ENCODE data around the gene CD7.

CD7 gene

DNA sequence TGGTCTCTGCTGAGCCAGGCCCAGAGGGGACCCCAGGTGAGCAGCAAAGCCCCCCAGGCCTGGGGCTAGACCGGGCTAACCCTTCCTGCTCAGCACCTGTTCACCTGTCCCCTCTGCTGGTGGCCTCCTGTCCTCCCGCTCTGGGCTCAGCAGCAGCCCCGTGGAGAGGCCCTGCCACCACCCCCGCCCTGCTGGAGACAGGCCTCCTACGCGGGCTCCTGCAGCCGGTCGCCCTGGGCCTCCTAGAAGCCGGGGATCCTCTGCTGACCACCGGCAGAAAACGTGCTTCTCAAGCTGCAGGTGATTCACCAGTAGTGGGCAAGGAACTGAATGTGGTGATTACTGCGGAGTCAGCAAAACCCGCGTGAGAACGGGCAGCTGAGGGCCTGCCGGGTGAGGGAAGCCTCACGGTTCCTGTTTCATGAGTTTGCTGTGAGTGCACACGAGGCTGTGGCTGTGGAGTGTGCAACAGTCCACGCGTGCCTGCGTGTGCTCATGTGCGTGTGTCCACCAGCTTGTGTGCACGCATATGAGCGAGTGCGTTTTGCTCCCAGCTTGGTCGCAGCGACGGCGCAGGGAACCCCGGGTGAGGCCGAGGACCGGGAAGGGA lies 15.4 kb upstream of the CD7 start:
- TF ChIP-seq ARNTL (CRISPR knock-in tag; IDR thresholded peaks at IDR 0.05; ENCODE audit: borderline replicate concordance, low read depth) (no peak), CSDC2 (CRISPR knock-in tag; IDR thresholded peaks at IDR 0.05) (no peak), ZNF70 (CRISPR knock-in tag; IDR thresholded peaks at IDR 0.05) (no peak), ISL1 (CRISPR knock-in tag; IDR thresholded peaks at IDR 0.05) (no peak), ZFP30 (CRISPR knock-in tag; IDR thresholded peaks at IDR 0.05) (no peak), ZC3H10 (CRISPR knock-in tag; IDR thresholded peaks at IDR 0.05) (no peak), TOX (CRISPR knock-in tag; IDR thresholded peaks at IDR 0.05; ENCODE audit: borderline replicate concordance) (no peak), PPARA (CRISPR knock-in tag; IDR thresholded peaks at IDR 0.05; ENCODE audit: borderline replicate concordance) (no peak), SNAI2 (CRISPR knock-in tag; IDR thresholded peaks at IDR 0.05) (no peak), TCF4 (CRISPR knock-in tag; IDR thresholded peaks at IDR 0.05; ENCODE audit: borderline replicate concordance) (no peak)
- TF ChIP-seq, protein P1, sequence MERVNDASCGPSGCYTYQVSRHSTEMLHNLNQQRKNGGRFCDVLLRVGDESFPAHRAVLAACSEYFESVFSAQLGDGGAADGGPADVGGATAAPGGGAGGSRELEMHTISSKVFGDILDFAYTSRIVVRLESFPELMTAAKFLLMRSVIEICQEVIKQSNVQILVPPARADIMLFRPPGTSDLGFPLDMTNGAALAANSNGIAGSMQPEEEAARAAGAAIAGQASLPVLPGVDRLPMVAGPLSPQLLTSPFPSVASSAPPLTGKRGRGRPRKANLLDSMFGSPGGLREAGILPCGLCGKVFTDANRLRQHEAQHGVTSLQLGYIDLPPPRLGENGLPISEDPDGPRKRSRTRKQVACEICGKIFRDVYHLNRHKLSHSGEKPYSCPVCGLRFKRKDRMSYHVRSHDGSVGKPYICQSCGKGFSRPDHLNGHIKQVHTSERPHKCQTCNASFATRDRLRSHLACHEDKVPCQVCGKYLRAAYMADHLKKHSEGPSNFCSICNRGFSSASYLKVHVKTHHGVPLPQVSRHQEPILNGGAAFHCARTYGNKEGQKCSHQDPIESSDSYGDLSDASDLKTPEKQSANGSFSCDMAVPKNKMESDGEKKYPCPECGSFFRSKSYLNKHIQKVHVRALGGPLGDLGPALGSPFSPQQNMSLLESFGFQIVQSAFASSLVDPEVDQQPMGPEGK (CRISPR knock-in tag; IDR thresholded peaks at IDR 0.05; ENCODE audit: borderline replicate concordance), result no peak
- TF ChIP-seq, protein P2, sequence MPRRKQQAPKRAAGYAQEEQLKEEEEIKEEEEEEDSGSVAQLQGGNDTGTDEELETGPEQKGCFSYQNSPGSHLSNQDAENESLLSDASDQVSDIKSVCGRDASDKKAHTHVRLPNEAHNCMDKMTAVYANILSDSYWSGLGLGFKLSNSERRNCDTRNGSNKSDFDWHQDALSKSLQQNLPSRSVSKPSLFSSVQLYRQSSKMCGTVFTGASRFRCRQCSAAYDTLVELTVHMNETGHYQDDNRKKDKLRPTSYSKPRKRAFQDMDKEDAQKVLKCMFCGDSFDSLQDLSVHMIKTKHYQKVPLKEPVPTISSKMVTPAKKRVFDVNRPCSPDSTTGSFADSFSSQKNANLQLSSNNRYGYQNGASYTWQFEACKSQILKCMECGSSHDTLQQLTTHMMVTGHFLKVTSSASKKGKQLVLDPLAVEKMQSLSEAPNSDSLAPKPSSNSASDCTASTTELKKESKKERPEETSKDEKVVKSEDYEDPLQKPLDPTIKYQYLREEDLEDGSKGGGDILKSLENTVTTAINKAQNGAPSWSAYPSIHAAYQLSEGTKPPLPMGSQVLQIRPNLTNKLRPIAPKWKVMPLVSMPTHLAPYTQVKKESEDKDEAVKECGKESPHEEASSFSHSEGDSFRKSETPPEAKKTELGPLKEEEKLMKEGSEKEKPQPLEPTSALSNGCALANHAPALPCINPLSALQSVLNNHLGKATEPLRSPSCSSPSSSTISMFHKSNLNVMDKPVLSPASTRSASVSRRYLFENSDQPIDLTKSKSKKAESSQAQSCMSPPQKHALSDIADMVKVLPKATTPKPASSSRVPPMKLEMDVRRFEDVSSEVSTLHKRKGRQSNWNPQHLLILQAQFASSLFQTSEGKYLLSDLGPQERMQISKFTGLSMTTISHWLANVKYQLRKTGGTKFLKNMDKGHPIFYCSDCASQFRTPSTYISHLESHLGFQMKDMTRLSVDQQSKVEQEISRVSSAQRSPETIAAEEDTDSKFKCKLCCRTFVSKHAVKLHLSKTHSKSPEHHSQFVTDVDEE (CRISPR knock-in tag; IDR thresholded peaks at IDR 0.05), result no peak
- TF ChIP-seq, protein P3, sequence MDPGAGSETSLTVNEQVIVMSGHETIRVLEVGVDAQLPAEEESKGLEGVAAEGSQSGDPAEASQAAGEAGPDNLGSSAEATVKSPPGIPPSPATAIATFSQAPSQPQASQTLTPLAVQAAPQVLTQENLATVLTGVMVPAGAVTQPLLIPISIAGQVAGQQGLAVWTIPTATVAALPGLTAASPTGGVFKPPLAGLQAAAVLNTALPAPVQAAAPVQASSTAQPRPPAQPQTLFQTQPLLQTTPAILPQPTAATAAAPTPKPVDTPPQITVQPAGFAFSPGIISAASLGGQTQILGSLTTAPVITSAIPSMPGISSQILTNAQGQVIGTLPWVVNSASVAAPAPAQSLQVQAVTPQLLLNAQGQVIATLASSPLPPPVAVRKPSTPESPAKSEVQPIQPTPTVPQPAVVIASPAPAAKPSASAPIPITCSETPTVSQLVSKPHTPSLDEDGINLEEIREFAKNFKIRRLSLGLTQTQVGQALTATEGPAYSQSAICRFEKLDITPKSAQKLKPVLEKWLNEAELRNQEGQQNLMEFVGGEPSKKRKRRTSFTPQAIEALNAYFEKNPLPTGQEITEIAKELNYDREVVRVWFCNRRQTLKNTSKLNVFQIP (CRISPR knock-in tag; IDR thresholded peaks at IDR 0.05; ENCODE audit: borderline replicate concordance, low read depth), result no peak
- TF ChIP-seq, protein P4, sequence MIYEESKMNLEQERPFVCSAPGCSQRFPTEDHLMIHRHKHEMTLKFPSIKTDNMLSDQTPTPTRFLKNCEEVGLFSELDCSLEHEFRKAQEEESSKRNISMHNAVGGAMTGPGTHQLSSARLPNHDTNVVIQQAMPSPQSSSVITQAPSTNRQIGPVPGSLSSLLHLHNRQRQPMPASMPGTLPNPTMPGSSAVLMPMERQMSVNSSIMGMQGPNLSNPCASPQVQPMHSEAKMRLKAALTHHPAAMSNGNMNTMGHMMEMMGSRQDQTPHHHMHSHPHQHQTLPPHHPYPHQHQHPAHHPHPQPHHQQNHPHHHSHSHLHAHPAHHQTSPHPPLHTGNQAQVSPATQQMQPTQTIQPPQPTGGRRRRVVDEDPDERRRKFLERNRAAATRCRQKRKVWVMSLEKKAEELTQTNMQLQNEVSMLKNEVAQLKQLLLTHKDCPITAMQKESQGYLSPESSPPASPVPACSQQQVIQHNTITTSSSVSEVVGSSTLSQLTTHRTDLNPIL (CRISPR knock-in tag; IDR thresholded peaks at IDR 0.05; ENCODE audit: low read depth), result no peak
- ATAC-seq, result peak; percentile 24

DNA sequence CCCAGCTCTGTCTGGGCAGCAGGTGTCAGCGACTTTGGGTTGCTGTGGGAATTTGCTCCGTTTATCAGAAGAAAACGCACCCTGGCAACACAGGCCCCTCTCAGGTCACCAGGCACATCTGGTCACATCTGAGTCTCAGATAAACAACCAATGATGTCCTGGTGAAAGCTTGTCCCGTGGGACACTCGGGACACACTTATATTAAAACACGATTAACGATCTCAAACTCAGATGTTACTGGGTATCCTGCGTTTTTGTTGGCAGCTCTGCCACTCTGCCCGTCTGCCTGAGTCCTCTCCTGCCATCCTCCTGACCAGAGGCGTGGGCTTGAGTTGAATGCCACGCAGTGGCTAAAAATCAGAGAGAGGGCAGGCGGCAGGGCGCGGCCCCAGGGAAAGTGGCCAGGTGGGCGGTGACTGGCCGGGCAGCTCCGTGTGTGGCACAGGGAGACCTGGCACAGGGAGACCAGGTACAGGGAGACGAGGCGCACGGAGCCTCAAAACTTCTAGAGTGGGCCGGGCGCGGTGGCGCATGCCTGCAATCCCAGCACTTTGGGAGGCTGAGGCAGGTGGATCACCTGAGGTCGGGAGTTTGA lies 14.0 kb upstream of the CD7 start:
- no peak for ATAC-seq
- TF ChIP-seq, protein P1 (CRISPR knock-in tag; IDR thresholded peaks at IDR 0.05; ENCODE audit: borderline replicate concordance), result no peak
- TF ChIP-seq, protein P3 (CRISPR knock-in tag; IDR thresholded peaks at IDR 0.05; ENCODE audit: borderline replicate concordance, low read depth), result no peak
- TF ChIP-seq GLIS3 (CRISPR knock-in tag; IDR thresholded peaks at IDR 0.05) (no peak), TCF4 (CRISPR knock-in tag; IDR thresholded peaks at IDR 0.05; ENCODE audit: borderline replicate concordance) (no peak), CSDC2 (CRISPR knock-in tag; IDR thresholded peaks at IDR 0.05) (no peak), ZNF8 (CRISPR knock-in tag; IDR thresholded peaks at IDR 0.05) (no peak), TOX (CRISPR knock-in tag; IDR thresholded peaks at IDR 0.05; ENCODE audit: borderline replicate concordance) (no peak), RARB (CRISPR knock-in tag; IDR thresholded peaks at IDR 0.05) (no peak), ZFP3 (CRISPR knock-in tag; IDR thresholded peaks at IDR 0.05) (no peak), ZNF70 (CRISPR knock-in tag; IDR thresholded peaks at IDR 0.05) (no peak), SNAI2 (CRISPR knock-in tag; IDR thresholded peaks at IDR 0.05) (no peak), OSR1 (CRISPR knock-in tag; IDR thresholded peaks at IDR 0.05) (no peak), ZNF565 (CRISPR knock-in tag; conservative IDR thresholded peaks at IDR 0.05; ENCODE audit: low read depth) (no peak), BACH2 (CRISPR knock-in tag; IDR thresholded peaks at IDR 0.05; ENCODE audit: borderline replicate concordance) (no peak)
- TF ChIP-seq, protein P4 (CRISPR knock-in tag; IDR thresholded peaks at IDR 0.05; ENCODE audit: low read depth), result no peak
- TF ChIP-seq, protein P2 (CRISPR knock-in tag; IDR thresholded peaks at IDR 0.05), result no peak
